ENCODE measurements around the gene SENP3.

The SENP3 gene

GRCh38 chr17:7556627-7557026 lies 5.1 kb upstream of the SENP3 start:
- no peak for DNase-seq (ENCODE audit: low spot score)

- no peak for DNase-seq (ENCODE audit: low spot score)
Measured at GRCh38 chr17:7557147-7557764, 4.5 kb upstream of the SENP3 start.

GRCh38 chr17:7557775-7558543 lies 3.8 kb upstream of the SENP3 start:
- peak; percentile 45 for DNase-seq (ENCODE audit: low spot score)

DNA sequence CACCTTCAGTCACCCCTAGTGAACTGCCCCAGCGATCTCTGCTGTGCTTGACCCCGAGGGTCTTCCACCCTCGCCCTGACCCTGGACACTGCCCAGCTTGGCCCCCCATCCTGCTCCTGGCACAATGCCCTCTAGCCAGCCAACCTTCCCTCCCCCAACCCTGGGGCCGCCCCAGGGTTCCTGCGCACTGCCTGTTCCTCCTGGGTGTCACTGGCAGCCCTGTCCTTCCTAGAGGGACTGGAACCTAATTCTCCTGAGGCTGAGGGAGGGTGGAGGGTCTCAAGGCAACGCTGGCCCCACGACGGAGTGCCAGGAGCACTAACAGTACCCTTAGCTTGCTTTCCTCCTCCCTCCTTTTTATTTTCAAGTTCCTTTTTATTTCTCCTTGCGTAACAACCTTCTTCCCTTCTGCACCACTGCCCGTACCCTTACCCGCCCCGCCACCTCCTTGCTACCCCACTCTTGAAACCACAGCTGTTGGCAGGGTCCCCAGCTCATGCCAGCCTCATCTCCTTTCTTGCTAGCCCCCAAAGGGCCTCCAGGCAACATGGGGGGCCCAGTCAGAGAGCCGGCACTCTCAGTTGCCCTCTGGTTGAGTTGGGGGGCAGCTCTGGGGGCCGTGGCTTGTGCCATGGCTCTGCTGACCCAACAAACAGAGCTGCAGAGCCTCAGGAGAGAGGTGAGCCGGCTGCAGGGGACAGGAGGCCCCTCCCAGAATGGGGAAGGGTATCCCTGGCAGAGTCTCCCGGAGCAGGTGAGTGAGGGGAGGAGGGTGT lies 3.0 kb upstream of the SENP3 start, which contains the start of gene TNFSF13:
Gene TNFSF13 (plus strand): TSS at position 207 of the 776 bp plus-strand sequence. CDS start 290 bp downstream, at position 497.
- no peak for DNase-seq (ENCODE audit: low spot score)

DNA sequence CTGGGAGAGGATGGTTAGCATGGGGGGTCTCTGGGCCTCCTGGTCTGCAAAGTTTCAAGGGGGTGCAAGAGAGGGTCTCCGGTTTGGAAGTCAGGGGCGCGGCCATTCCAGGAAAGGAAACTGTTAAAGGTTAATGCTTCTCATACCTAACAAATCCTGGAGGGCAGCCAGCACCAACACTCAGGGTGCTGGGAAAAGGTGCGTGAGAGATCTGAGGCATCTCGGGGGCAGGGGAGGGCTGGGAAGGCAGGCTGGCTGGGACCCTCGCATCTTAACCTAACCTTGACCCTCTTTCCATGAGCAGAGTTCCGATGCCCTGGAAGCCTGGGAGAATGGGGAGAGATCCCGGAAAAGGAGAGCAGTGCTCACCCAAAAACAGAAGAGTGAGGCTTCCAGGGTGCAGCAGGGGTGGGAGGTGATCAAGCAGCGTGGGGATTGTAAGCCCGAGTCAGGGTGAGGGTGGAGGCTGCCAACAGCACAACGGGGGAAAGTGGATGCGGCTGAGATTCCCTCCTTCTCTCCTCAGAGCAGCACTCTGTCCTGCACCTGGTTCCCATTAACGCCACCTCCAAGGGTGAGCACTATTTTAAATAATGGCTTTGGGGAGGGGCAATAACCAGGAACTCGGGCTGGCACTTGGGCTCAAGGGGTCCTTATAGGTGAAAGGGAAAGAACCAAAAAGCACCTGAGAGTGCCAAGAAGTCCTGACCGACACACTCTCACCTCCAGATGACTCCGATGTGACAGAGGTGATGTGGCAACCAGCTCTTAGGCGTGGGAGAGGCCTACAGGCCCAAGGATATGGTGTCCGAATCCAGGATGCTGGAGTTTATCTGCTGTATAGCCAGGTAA lies 2.2 kb upstream of the SENP3 start:
- DNase-seq (ENCODE audit: low spot score): no peak

- DNase-seq (ENCODE audit: low spot score): peak; percentile 44
Measured at GRCh38 chr17:7560172-7561027, 1.3 kb upstream of the SENP3 start.

GRCh38 chr17:7561028-7561575 lies 617 bp upstream of the SENP3 start:
- peak; percentile 92 for DNase-seq (ENCODE audit: low spot score)

GRCh38 chr17:7562208-7562605 lies 488 bp downstream of the SENP3 start:
- no peak for DNase-seq (ENCODE audit: low spot score)

DNA sequence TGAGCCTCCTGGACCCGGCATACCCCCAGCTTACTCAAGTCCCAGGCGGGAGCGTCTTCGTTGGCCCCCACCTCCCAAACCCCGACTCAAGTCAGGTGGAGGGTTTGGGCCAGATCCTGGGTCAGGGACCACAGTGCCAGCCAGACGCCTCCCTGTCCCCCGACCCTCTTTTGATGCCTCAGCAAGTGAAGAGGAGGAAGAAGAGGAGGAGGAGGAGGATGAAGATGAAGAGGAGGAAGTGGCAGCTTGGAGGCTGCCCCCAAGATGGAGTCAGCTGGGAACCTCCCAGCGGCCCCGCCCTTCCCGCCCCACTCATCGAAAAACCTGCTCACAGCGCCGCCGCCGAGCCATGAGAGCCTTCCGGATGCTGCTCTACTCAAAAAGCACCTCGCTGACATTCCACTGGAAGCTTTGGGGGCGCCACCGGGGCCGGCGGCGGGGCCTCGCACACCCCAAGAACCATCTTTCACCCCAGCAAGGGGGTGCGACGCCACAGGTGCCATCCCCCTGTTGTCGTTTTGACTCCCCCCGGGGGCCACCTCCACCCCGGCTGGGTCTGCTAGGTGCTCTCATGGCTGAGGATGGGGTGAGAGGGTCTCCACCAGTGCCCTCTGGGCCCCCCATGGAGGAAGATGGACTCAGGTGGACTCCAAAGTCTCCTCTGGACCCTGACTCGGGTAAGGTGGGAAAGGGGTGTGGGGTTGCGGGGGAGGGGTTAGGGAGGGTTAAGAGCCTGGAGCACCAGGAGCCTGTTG lies 1.6 kb downstream of the SENP3 start:
- DNase-seq (ENCODE audit: low spot score): no peak

DNA sequence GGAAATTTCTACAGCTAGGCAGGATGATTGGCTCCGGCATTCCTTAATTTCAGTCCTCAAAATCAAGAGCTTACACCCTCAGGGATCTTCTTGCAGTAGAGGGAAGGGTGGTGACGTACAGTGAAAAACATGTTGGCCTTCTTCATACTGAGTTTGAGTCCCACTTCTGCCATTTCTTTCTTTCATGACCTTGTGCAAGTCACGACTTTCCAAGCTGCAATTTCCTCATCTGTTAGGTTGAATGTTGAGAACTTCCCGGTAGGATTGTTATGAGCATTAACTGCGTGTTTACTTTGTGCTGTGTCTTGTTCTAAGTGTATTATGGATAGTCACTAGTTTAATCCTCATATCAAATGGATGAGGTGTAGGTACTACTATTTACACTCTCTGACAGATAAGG lies 7.9 kb downstream of the SENP3 start:
- DNase-seq (ENCODE audit: low spot score): no peak

DNA sequence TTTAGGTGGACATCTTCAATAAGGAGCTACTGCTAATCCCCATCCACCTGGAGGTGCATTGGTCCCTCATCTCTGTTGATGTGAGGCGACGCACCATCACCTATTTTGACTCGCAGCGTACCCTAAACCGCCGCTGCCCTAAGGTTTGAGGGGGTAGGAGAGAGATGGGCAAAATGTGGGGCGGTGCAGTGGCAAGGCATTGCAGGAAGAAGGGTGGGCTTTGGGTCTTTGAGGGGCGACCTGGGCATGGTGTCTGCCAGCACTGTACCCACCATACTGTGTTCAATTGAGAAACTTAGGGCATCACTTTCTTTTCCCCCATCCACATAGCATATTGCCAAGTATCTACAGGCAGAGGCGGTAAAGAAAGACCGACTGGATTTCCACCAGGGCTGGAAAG lies 8.6 kb downstream of the SENP3 start:
- no peak for DNase-seq (ENCODE audit: low spot score)

- DNase-seq (ENCODE audit: low spot score): no peak
Measured at GRCh38 chr17:7572338-7572587, 10.5 kb downstream of the SENP3 start.

DNA sequence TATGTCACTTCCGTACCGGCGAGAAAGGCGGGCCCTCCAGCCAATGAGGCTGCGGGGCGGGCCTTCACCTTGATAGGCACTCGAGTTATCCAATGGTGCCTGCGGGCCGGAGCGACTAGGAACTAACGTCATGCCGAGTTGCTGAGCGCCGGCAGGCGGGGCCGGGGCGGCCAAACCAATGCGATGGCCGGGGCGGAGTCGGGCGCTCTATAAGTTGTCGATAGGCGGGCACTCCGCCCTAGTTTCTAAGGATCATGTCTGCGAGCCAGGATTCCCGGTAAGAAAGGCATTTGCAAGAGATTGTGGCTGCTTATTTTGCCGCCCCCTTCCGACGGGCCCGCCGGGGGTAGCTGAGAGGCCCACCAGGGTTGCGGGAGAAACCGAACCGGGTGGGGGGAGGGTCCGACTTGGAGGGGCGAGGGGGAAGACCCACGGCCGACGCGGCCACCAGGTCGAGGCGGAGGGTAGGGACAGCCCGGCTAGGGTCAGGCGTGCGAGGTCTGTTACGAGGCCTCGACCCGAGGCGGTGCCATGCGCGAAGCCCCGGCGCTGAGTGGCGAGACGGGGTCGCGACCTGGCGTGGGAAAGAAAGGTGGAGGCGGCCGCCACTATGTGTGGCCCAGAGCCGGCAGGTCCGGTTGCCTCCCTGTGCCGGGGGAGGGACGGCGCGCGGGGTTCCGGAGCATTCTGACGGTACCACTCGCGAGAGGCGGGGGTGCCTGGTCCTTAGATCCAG lies 11.0 kb downstream of the SENP3 start:
- peak; percentile 99 for DNase-seq (ENCODE audit: low spot score)

- peak; percentile 90 for DNase-seq (ENCODE audit: low spot score)
Measured at GRCh38 chr17:7573324-7574080, 11.8 kb downstream of the SENP3 start.

DNA sequence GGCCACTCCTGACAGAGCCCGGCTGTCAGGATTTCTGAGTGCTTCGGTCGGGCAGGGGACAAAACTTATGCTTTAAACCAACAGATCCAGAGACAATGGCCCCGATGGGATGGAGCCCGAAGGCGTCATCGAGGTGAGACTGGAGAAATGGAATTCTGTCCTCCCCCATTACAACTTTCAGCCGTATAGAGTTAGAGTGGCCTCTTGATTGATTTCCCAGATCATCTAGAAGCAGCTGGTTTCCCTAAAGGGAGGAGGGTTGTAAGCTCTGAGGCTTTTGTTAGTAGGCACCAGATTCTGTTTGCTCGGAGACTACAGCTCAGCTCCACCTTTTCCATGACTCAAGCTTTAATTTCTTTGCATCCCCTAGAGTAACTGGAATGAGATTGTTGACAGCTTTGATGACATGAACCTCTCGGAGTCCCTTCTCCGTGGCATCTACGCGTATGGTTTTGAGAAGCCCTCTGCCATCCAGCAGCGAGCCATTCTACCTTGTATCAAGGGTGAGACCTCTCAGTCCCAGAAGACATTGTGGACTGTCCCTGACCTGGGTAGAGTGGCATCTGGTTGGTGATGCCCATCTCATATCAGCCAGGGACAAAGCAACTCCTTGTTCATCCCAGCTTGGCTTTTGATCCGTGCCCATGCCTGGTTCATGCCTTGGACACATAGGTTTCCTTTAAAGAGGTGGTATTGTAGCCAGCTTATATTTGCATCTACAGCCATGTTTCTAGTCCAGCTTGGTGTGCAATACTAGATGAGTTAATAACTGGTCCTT lies 12.6 kb downstream of the SENP3 start:
- no peak for DNase-seq (ENCODE audit: low spot score)

- DNase-seq (ENCODE audit: low spot score): no peak
Measured at GRCh38 chr17:7575481-7575883, 13.8 kb downstream of the SENP3 start.

DNA sequence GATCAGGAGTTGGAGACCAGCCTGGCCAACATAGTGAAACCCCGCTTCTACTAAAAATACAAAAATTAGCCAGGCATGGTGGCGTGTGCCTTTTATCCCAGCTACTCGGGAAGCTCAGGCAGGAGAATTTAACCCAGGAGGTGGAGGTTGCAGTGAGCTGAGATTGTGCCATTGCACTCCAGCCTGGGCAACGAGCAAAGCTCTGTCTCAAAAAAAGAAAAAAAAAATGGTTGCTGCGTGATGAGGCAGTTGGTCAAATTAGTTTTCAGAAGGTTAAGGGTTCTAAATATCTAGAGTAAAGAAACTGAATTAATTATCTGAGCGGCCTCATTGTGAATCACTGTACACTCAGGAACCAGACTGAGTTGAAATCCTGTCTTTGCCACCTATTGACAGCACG lies 14.2 kb downstream of the SENP3 start:
- no peak for DNase-seq (ENCODE audit: low spot score)

DNA sequence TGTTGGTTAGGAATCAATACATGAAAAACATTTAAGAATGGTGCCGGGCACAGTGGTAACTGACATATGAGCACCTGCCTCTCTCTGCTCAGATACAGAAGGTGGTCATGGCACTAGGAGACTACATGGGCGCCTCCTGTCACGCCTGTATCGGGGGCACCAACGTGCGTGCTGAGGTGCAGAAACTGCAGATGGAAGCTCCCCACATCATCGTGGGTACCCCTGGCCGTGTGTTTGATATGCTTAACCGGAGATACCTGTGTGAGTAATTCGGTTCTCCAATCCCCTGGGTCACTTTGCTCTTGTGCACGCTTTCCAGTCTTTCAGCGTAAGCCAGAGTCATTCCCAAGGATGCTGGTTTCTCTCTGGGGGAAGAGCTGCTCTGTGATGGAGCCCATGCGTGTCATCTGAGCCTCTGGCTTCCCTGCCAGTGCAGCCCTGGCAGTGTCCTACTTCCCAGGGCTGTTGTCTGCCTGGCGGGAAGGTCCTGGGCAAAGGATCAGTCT lies 14.8 kb downstream of the SENP3 start:
- DNase-seq (ENCODE audit: low spot score): no peak
